Neural cell (in vitro differentiated cells): ENCODE measurements around the gene PGAP2. TPM values are rescaled to one million over a fixed set of nuclear protein-coding genes. Genes with fewer than 3 reads are reported as not detected.
"Not testable (repeated sequence)": the region's sequence is repeated elsewhere in the genome, so short reads cannot be mapped to it uniquely, and the experiment has no call there.

Source experiments
- H2AFZ ChIP-seq: fragments of 200-600, 300-800 bp; sonication (generic), shearing (Covaris generic); 2 replicates; pipeline ENCODE4 v1.6.0; 2014; ENCODE audit warnings: low read depth, mild to moderate bottlenecking, antibody characterized with exemption, low read length, moderate library complexity
- H3F3A ChIP-seq: fragments of 200-600 bp; shearing (Covaris generic); 2 replicates; pipeline ENCODE4 v1.6.1; 2016; ENCODE audit warnings: mild to moderate bottlenecking, moderate library complexity, mixed read lengths, antibody characterized with exemption, low read length; ENCODE audit not compliant: insufficient read depth, poor library complexity, severe bottlenecking
- H3K27ac ChIP-seq: fragments of 200-600, 300-800 bp; sonication (generic), shearing (Covaris generic); 2 replicates; pipeline ENCODE4 v1.5.1; 2014; ENCODE audit warnings: mild to moderate bottlenecking, low read length, moderate library complexity
- H3K27me3 ChIP-seq: fragments of 300-800, 200-600 bp; sonication (generic), shearing (Covaris generic); 2 replicates; pipeline ENCODE4 v1.6.0; 2014; ENCODE audit warnings: mild to moderate bottlenecking, low read depth, low read length, moderate library complexity; ENCODE audit not compliant: insufficient read depth
- H3K36me3 ChIP-seq: fragments of 300-800, 200-600 bp; sonication (generic), shearing (Covaris generic); 2 replicates; pipeline ENCODE4 v1.5.1; 2014; ENCODE audit warnings: mild to moderate bottlenecking, antibody characterized with exemption, low read length, moderate library complexity; ENCODE audit not compliant: insufficient read depth
- H3K4me2 ChIP-seq: fragments of 300-800, 200-600 bp; sonication (generic), shearing (Covaris generic); 2 replicates; pipeline ENCODE4 v1.6.0; 2014; ENCODE audit warnings: mild to moderate bottlenecking, low read length
- H3K4me3 ChIP-seq: fragments of 300-800, 200-600 bp; sonication (generic), shearing (Covaris generic); 2 replicates; pipeline ENCODE4 v1.5.1; 2014; ENCODE audit warnings: mild to moderate bottlenecking, low read length, moderate library complexity
- H3K79me2 ChIP-seq: fragments of 200-600 bp; shearing (Covaris generic); replicated peaks from 2 replicates; pipeline ENCODE4 v1.6.0; 2014; ENCODE audit warnings: mild to moderate bottlenecking, low read length, moderate library complexity; ENCODE audit not compliant: insufficient read depth
- H3K9ac ChIP-seq: fragments of 300-800, 200-600 bp; sonication (generic), shearing (Covaris generic); 2 replicates; pipeline ENCODE4 v1.6.1; 2016; ENCODE audit warnings: mild to moderate bottlenecking, low read length, mixed read lengths
- H3K9me2 ChIP-seq: fragments of 200-600 bp; shearing (Covaris generic); 2 replicates; pipeline ENCODE4 v1.6.1; 2016; ENCODE audit warnings: mild to moderate bottlenecking, low read length, mixed read lengths; ENCODE audit not compliant: insufficient read depth
- H3K9me3 ChIP-seq: fragments of 200-600, 300-800 bp; sonication (generic), shearing (Covaris generic); 2 replicates; pipeline ENCODE4 v1.6.1; 2016; ENCODE audit warnings: mild to moderate bottlenecking, mixed run types, low read length, moderate library complexity, mixed read lengths
- H4K20me1 ChIP-seq: fragments of 200-600 bp; shearing (Covaris generic); 2 replicates; pipeline ENCODE4 v1.6.1; 2016; ENCODE audit warnings: mild to moderate bottlenecking, mixed run types; ENCODE audit not compliant: insufficient read depth
- EP300 ChIP-seq: fragments of 450-650 bp; conservative IDR thresholded peaks from 2 replicates; pipeline ENCODE4 v1.6.1; 2014; ENCODE audit warnings: antibody characterized with exemption, mild to moderate bottlenecking, moderate library complexity; ENCODE audit not compliant: poor library complexity, severe bottlenecking
- EZH2 ChIP-seq: fragments of 200-600, 300-800 bp; shearing (Covaris generic), sonication (generic); IDR thresholded peaks from 2 replicates; pipeline ENCODE4 v1.6.1; 2014; ENCODE audit warnings: antibody characterized with exemption, low read length, borderline replicate concordance, mild to moderate bottlenecking; ENCODE audit not compliant: insufficient read depth, poor library complexity, severe bottlenecking
- MXI1 ChIP-seq: fragments of 450-650 bp; conservative IDR thresholded peaks from 2 replicates; pipeline ENCODE4 v1.6.1; 2014; ENCODE audit warnings: antibody characterized with exemption, mild to moderate bottlenecking; ENCODE audit not compliant: poor library complexity, severe bottlenecking
- POLR2AphosphoS5 ChIP-seq: IDR thresholded peaks from 2 replicates; pipeline ENCODE4 v1.6.1; 2012
- RAD21 ChIP-seq: fragments of 450-650 bp; conservative IDR thresholded peaks from 2 replicates; pipeline ENCODE4 v1.6.1; 2014; ENCODE audit warnings: antibody characterized with exemption, mild to moderate bottlenecking, moderate library complexity
- REST ChIP-seq: IDR thresholded peaks from 2 replicates; pipeline ENCODE4 v1.6.1; 2012; ENCODE audit warnings: borderline replicate concordance
- SMC3 ChIP-seq: fragments of 450-650 bp; conservative IDR thresholded peaks from 2 replicates; pipeline ENCODE4 v1.6.1; 2014; ENCODE audit warnings: antibody characterized with exemption, mild to moderate bottlenecking, moderate library complexity; ENCODE audit not compliant: poor library complexity
- TAF1 ChIP-seq: IDR thresholded peaks from 2 replicates; pipeline ENCODE4 v1.6.1; 2012; ENCODE audit warnings: low read depth
- polyA plus RNA-seq: library from polyadenylated mRNA; depleted of rRNA; stranded (reverse); fragments of >200 nt; gene quantifications from 2 replicates; pipeline ENCODE4 v1.2.3, GENCODE V29; 2014
- TF ChIP-seq, protein P1 (sequence below): fragments of 450-650 bp; IDR thresholded peaks from 2 replicates; pipeline ENCODE4 v1.5.1; 2014; ENCODE audit warnings: antibody characterized with exemption, mild to moderate bottlenecking, moderate library complexity; ENCODE audit not compliant: poor library complexity, severe bottlenecking

The PGAP2 gene
- polyA plus RNA-seq, 1 donor from 2014 or later: 30.1 TPM

DNA sequence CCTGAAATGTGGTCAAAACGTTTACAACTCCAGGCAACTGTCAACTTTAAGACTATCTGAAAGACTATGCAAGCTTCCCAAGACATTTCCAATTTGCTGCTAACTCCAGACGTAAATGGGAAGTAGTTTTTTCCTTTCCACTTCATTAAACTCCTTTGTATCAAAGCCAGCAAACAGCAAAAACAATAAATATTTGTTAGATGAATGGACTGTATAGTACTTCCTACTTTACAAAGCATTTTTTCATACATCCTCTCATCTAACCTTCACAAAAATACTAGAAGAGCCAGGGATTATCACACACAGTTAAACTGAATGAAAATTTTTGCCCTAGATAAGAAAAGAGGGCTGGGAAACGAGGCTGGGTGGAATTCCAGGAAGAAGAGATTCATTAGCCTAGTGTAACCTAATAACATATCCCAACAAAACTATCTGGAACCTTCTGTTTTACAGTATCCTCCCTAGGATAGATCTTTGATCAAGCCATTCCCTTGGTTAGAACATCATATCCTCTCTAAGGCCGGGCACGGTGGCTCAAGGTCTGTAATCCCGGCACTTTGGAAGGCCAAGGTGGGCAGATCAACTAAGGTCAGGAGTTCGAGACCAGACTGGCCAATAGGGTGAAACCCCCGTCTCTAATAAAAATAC, 21.5 kb upstream of the PGAP2 start:
- H3F3A ChIP-seq: no peaks in the 10 kb centered on the region
- no peak overlapping the region for H2AFZ ChIP-seq
- H3K27me3 ChIP-seq: no peaks in the 10 kb centered on the region
- no peak overlapping the region for H3K9ac ChIP-seq
- no peaks in the 10 kb centered on the region for H4K20me1 ChIP-seq
- no peak overlapping the region for H3K27ac ChIP-seq
- TF ChIP-seq RAD21 (no peak), SMC3 (no peak), REST (no peak), MXI1 (no peak), EZH2 (no peak), EP300 (no peak), TAF1 (no peak), POLR2AphosphoS5 (no peak)
- TF ChIP-seq, protein P1, sequence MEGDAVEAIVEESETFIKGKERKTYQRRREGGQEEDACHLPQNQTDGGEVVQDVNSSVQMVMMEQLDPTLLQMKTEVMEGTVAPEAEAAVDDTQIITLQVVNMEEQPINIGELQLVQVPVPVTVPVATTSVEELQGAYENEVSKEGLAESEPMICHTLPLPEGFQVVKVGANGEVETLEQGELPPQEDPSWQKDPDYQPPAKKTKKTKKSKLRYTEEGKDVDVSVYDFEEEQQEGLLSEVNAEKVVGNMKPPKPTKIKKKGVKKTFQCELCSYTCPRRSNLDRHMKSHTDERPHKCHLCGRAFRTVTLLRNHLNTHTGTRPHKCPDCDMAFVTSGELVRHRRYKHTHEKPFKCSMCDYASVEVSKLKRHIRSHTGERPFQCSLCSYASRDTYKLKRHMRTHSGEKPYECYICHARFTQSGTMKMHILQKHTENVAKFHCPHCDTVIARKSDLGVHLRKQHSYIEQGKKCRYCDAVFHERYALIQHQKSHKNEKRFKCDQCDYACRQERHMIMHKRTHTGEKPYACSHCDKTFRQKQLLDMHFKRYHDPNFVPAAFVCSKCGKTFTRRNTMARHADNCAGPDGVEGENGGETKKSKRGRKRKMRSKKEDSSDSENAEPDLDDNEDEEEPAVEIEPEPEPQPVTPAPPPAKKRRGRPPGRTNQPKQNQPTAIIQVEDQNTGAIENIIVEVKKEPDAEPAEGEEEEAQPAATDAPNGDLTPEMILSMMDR: no peak
- no peaks in the 10 kb centered on the region for H3K36me3 ChIP-seq
- peaks cover 62% of the 10 kb centered on the region for H3K79me2 ChIP-seq
- H3K9me3 ChIP-seq: no peaks in the 10 kb centered on the region
- no peak overlapping the region for H3K4me3 ChIP-seq
- no peaks in the 10 kb centered on the region for H3K9me2 ChIP-seq
- H3K4me2 ChIP-seq: no peak overlapping the region

DNA sequence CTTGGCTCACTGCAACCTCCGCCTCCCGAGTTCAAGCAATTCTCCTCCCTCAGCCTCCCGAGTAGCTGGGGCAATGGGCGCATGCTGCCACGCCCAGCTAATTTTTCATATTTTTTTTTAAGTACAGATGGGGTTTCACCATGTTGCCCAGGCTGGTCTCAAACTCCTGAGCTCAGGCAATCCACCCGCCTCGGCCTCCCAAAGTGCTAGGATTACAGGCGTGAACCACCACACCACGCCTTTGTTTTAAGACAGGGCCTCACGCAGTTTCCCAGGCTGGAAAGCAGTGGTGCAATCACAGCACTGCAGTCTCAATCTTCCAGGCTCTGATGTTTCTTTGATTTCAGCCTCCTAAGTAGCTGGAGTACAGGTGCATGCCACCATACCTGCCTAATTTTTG, 14.0 kb upstream of the PGAP2 start:
- not testable (repeated sequence) for H2AFZ ChIP-seq, H3K9me2 ChIP-seq, H3K36me3 ChIP-seq, H4K20me1 ChIP-seq, H3F3A ChIP-seq, H3K4me3 ChIP-seq, H3K9me3 ChIP-seq, H3K27me3 ChIP-seq, H3K27ac ChIP-seq, H3K4me2 ChIP-seq, H3K9ac ChIP-seq
- peaks cover 53% of the 10 kb centered on the region for H3K79me2 ChIP-seq
